ENCODE measurements around the gene PCDH15. TPM values are rescaled to one million over a fixed set of nuclear protein-coding genes. Genes with fewer than 3 reads are reported as not detected.

PCDH15 gene
- polyA plus RNA-seq, 1 of the 3 experiments (the other 2 are of a cell fraction): 0.03 TPM

DNA sequence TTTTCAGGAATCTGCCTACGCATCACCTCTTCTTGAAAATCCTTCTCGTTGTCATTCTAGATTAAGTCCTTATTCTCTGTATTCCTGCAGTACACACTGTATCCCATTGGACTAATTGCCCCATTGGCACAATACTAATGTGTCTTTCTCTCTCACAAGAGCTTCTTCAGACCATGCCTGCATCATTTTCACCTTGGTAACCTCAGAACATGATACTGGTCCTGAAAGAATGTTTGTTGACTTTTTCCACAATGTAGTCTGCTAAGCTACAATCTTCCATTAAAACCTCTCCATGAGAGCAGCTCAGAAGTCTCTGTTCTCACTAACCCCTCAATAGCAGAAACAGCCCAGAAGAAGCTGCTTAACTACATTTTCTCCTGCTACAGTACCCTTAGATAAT lies 270.7 kb downstream of the PCDH15 start:
- no peaks in the 10 kb centered on the region for H3K36me3 ChIP-seq (replicated peaks in 1 of 2; ENCODE audit: control insufficient read depth in 1 of 2, insufficient read depth in 2 of 2, low read length in 1 of 2)
- H2AFZ ChIP-seq (ENCODE audit: low read depth): no peak overlapping the region
- no peak overlapping the region for H3K4me3 ChIP-seq (ENCODE audit: low read depth in 2 of 2, low read length in 1 of 2)
- H3K9me3 ChIP-seq: no peaks in the 10 kb centered on the region
- POLR2A ChIA-PET: no interaction called here
- H3F3A ChIP-seq (replicated peaks; ENCODE audit: insufficient read depth): no peaks in the 10 kb centered on the region
- no peaks in the 10 kb centered on the region for H3K4me1 ChIP-seq (ENCODE audit: control insufficient read depth in 1 of 2, insufficient read depth in 2 of 2, low read depth in 1 of 2, low read length in 1 of 2)
- TF ChIP-seq REST (IDR thresholded peaks at IDR 0.05; ENCODE audit: low read depth, low read length): no peak
- TF ChIP-seq, protein P1, sequence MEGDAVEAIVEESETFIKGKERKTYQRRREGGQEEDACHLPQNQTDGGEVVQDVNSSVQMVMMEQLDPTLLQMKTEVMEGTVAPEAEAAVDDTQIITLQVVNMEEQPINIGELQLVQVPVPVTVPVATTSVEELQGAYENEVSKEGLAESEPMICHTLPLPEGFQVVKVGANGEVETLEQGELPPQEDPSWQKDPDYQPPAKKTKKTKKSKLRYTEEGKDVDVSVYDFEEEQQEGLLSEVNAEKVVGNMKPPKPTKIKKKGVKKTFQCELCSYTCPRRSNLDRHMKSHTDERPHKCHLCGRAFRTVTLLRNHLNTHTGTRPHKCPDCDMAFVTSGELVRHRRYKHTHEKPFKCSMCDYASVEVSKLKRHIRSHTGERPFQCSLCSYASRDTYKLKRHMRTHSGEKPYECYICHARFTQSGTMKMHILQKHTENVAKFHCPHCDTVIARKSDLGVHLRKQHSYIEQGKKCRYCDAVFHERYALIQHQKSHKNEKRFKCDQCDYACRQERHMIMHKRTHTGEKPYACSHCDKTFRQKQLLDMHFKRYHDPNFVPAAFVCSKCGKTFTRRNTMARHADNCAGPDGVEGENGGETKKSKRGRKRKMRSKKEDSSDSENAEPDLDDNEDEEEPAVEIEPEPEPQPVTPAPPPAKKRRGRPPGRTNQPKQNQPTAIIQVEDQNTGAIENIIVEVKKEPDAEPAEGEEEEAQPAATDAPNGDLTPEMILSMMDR (IDR thresholded peaks at IDR 0.05): no peak
- TF ChIP-seq ZBTB33 (IDR thresholded peaks at IDR 0.05; ENCODE audit: borderline replicate concordance, low read depth): no peak
- no peak for TF ChIP-seq JUND (IDR thresholded peaks at IDR 0.05)
- no peak for TF ChIP-seq ELF1 (IDR thresholded peaks at IDR 0.05)
- no peaks in the 10 kb centered on the region for H3K79me2 ChIP-seq (ENCODE audit: insufficient read depth)
- no peak overlapping the region for H3K4me2 ChIP-seq
- H3K9me2 ChIP-seq: no peaks in the 10 kb centered on the region
- CTCF ChIA-PET: no interaction called here
- no peak overlapping the region for H3K9ac ChIP-seq
- 58% methylated on average over 2 of the region's 2 CpGs for WGBS (ENCODE audit: low lambda C conversion rate)
- no peak for DNase-seq
- H3K27me3 ChIP-seq (ENCODE audit: insufficient read depth): no peaks in the 10 kb centered on the region
- H3K27ac ChIP-seq (ENCODE audit: low read depth in 2 of 2, low read length in 1 of 2): no peak overlapping the region
- no peaks in the 10 kb centered on the region for H4K20me1 ChIP-seq (ENCODE audit: insufficient read depth)

GRCh38 chr10:54525816-54526215 lies 275.2 kb downstream of the PCDH15 start:
- POLR2A ChIA-PET: no interaction called here
- WGBS (ENCODE audit: low lambda C conversion rate): 19% methylated on average over 1 of the region's 1 CpG
- CTCF ChIA-PET: no interaction called here
- H3K36me3 ChIP-seq (replicated peaks in 1 of 2; ENCODE audit: control insufficient read depth in 1 of 2, insufficient read depth in 2 of 2, low read length in 1 of 2): no peaks in the 10 kb centered on the region
- H3K79me2 ChIP-seq (ENCODE audit: insufficient read depth): no peaks in the 10 kb centered on the region
- H3K9me3 ChIP-seq: no peaks in the 10 kb centered on the region
- H3K27ac ChIP-seq (ENCODE audit: low read depth in 2 of 2, low read length in 1 of 2): no peak overlapping the region
- H3K9ac ChIP-seq: no peak overlapping the region
- no peak overlapping the region for H3K4me2 ChIP-seq
- H3F3A ChIP-seq (replicated peaks; ENCODE audit: insufficient read depth): no peaks in the 10 kb centered on the region
- H3K27me3 ChIP-seq (ENCODE audit: insufficient read depth): no peaks in the 10 kb centered on the region
- TF ChIP-seq ELF1 (IDR thresholded peaks at IDR 0.05): no peak
- no peak for TF ChIP-seq CHD2 (IDR thresholded peaks at IDR 0.05; ENCODE audit: low read length, partially characterized antibody)
- TF ChIP-seq GABPA (IDR thresholded peaks at IDR 0.05; ENCODE audit: low read depth): no peak
- TF ChIP-seq, protein P2, sequence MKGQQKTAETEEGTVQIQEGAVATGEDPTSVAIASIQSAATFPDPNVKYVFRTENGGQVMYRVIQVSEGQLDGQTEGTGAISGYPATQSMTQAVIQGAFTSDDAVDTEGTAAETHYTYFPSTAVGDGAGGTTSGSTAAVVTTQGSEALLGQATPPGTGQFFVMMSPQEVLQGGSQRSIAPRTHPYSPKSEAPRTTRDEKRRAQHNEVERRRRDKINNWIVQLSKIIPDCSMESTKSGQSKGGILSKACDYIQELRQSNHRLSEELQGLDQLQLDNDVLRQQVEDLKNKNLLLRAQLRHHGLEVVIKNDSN (IDR thresholded peaks at IDR 0.05; ENCODE audit: borderline replicate concordance, low read depth): no peak
- no peak for TF ChIP-seq RFX5 (IDR thresholded peaks at IDR 0.05; ENCODE audit: low read length)
- no peak for TF ChIP-seq NRF1 (IDR thresholded peaks at IDR 0.05; ENCODE audit: low read depth, low read length)
- TF ChIP-seq TCF12 (IDR thresholded peaks at IDR 0.05): no peak
- TF ChIP-seq POLR2AphosphoS5 (IDR thresholded peaks at IDR 0.05; ENCODE audit: low read depth, low read length): no peak
- no peak for TF ChIP-seq RXRA (IDR thresholded peaks at IDR 0.05; ENCODE audit: borderline replicate concordance, low read depth)
- TF ChIP-seq FOXJ3 (CRISPR knock-in tag; IDR thresholded peaks at IDR 0.05): no peak
- TF ChIP-seq, protein P3, sequence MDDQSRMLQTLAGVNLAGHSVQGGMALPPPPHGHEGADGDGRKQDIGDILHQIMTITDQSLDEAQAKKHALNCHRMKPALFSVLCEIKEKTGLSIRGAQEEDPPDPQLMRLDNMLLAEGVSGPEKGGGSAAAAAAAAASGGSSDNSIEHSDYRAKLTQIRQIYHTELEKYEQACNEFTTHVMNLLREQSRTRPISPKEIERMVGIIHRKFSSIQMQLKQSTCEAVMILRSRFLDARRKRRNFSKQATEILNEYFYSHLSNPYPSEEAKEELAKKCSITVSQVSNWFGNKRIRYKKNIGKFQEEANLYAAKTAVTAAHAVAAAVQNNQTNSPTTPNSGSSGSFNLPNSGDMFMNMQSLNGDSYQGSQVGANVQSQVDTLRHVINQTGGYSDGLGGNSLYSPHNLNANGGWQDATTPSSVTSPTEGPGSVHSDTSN (IDR thresholded peaks at IDR 0.05): no peak
- TF ChIP-seq, protein P4, sequence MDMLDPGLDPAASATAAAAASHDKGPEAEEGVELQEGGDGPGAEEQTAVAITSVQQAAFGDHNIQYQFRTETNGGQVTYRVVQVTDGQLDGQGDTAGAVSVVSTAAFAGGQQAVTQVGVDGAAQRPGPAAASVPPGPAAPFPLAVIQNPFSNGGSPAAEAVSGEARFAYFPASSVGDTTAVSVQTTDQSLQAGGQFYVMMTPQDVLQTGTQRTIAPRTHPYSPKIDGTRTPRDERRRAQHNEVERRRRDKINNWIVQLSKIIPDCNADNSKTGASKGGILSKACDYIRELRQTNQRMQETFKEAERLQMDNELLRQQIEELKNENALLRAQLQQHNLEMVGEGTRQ (IDR thresholded peaks at IDR 0.05; ENCODE audit: borderline replicate concordance, low read depth, low read length): no peak
- no peak for TF ChIP-seq SIN3A (IDR thresholded peaks at IDR 0.05; ENCODE audit: borderline replicate concordance, low read depth, low read length)
- no peak for TF ChIP-seq TEAD4 (IDR thresholded peaks at IDR 0.05; ENCODE audit: borderline replicate concordance, insufficient read depth)
- no peak for TF ChIP-seq SMC3 (IDR thresholded peaks at IDR 0.05; ENCODE audit: low read depth, low read length)
- no peak for TF ChIP-seq MEF2A (IDR thresholded peaks at IDR 0.05; ENCODE audit: borderline replicate concordance, low read depth)
- no peaks in the 10 kb centered on the region for H4K20me1 ChIP-seq (ENCODE audit: insufficient read depth)
- H2AFZ ChIP-seq (ENCODE audit: low read depth): no peak overlapping the region
- DNase-seq: no peak
- no peaks in the 10 kb centered on the region for H3K4me1 ChIP-seq (ENCODE audit: control insufficient read depth in 1 of 2, insufficient read depth in 2 of 2, low read depth in 1 of 2, low read length in 1 of 2)
- no peaks in the 10 kb centered on the region for H3K9me2 ChIP-seq
- no peak overlapping the region for H3K4me3 ChIP-seq (ENCODE audit: low read depth in 2 of 2, low read length in 1 of 2)
